IMR-90 (cell line): ENCODE measurements around the gene PRKAG1. TPM values are rescaled to one million over a fixed set of nuclear protein-coding genes. Genes with fewer than 3 reads are reported as not detected.
A peak's percentile ranks its signal among the peaks of the same experiment; 100 is the strongest.

Experiments
- ATAC-seq: fragments of 200-7000 bp; cut with Tn5 transposase; 2 replicates; pipeline ENCODE4 v1.9.1; 2020; ENCODE audit warnings: low read depth, mild to moderate bottlenecking, moderate library complexity
- BruUV-seq: library from RNA; stranded (reverse); fragments of 400-500 nt; replicated peaks from 2 replicates; lab custom pipeline; 2021; lab: Mats Ljungman, UMichigan
- CTCF ChIA-PET: fragments of 300-600 bp; formaldehyde crosslinking; extraction: SDS; loops from one replicate; lab custom pipeline; 2021; ENCODE audit warnings: antibody characterized with exemption; lab: Yijun Ruan, JAX
- POLR2A ChIA-PET: fragments of 300-600 bp; sonication (Branson Sonifier 250); formaldehyde crosslinking; loops from one replicate; lab custom pipeline; 2022; ENCODE audit warnings: antibody characterized with exemption; ENCODE audit not compliant: unreplicated experiment; lab: Charles Lee
- DNase-seq: peaks from one replicate; pipeline ENCODE4 v3.0.0; 2013
- H2AFZ ChIP-seq: replicated peaks from 2 replicates; pipeline ENCODE3; 2013; ENCODE audit warnings: low read length, mild to moderate bottlenecking; ENCODE audit not compliant: poor library complexity
- H2AK5ac ChIP-seq: 2 replicates; pipeline ENCODE4 v1.6.1; 2013; ENCODE audit warnings: low read depth, low read length, inconsistent platforms
- H2AK9ac ChIP-seq: replicated peaks from 2 replicates; pipeline ENCODE3; 2013; ENCODE audit warnings: mild to moderate bottlenecking, low read depth, low read length, moderate library complexity; ENCODE audit not compliant: poor library complexity
- H2BK120ac ChIP-seq: 2 replicates; pipeline ENCODE4 v1.6.1; 2013; ENCODE audit warnings: low read depth, low read length, inconsistent platforms
- H2BK15ac ChIP-seq: 3 replicates; pipeline ENCODE4 v1.6.1; 2013; ENCODE audit warnings: low read depth, low read length, inconsistent platforms
- H2BK20ac ChIP-seq: 2 replicates; pipeline ENCODE4 v1.6.1; 2013; ENCODE audit warnings: low read depth, mild to moderate bottlenecking, inconsistent platforms, low read length, moderate library complexity
- H2BK5ac ChIP-seq: 2 replicates; pipeline ENCODE4 v1.6.1; 2013; ENCODE audit warnings: mild to moderate bottlenecking, low read depth, low read length, inconsistent platforms; ENCODE audit not compliant: poor library complexity, severe bottlenecking
- H3K14ac ChIP-seq: replicated peaks from 2 replicates; pipeline ENCODE4 v1.6.1; 2013; ENCODE audit warnings: low read depth, low read length, inconsistent platforms
- H3K18ac ChIP-seq: 2 replicates; pipeline ENCODE4 v1.6.1; 2013; ENCODE audit warnings: low read depth, low read length, control low read depth
- H3K23ac ChIP-seq: 2 replicates; pipeline ENCODE4 v1.6.1; 2013; ENCODE audit warnings: low read depth, low read length, inconsistent platforms
- H3K27ac ChIP-seq: 2 replicates; pipeline ENCODE4 v1.5.1; 2013; ENCODE audit warnings: mild to moderate bottlenecking, control low read depth, low read length; ENCODE audit not compliant: insufficient read depth
- H3K27me3 ChIP-seq: 2 replicates; pipeline ENCODE4 v1.6.1; 2013; ENCODE audit warnings: low read length; ENCODE audit not compliant: control insufficient read depth, insufficient read depth
- H3K36me3 ChIP-seq: 2 replicates; pipeline ENCODE4 v1.6.1; 2013; ENCODE audit warnings: low read length, mixed read lengths; ENCODE audit not compliant: control insufficient read depth, insufficient read depth
- H3K4ac ChIP-seq: 2 replicates; pipeline ENCODE4 v1.6.1; 2013; ENCODE audit warnings: low read depth, low read length, inconsistent platforms
- H3K4me1 ChIP-seq: 2 replicates; pipeline ENCODE4 v1.6.1; 2013; ENCODE audit warnings: low read length, mixed read lengths; ENCODE audit not compliant: control insufficient read depth, insufficient read depth
- H3K4me2 ChIP-seq: 2 replicates; pipeline ENCODE4 v1.6.1; 2013; ENCODE audit warnings: low read depth, mild to moderate bottlenecking, control low read depth, low read length, moderate library complexity
- H3K4me3 ChIP-seq: 2 replicates; pipeline ENCODE4 v1.5.1; 2013; ENCODE audit warnings: low read depth, mild to moderate bottlenecking, control low read depth, low read length, moderate library complexity; ENCODE audit not compliant: insufficient read depth
- H3K56ac ChIP-seq: 2 replicates; pipeline ENCODE4 v1.6.1; 2013; ENCODE audit warnings: low read length, inconsistent platforms; ENCODE audit not compliant: insufficient read depth; ENCODE audit errors: extremely low read depth
- H3K79me1 ChIP-seq, 2 experiments: 2 replicates each; pipeline ENCODE4 v1.6.1; 2013; ENCODE audit warnings: low read length in 2 of 2, inconsistent platforms in 1 of 2, low read depth in 1 of 2
- H3K9ac ChIP-seq: 2 replicates; pipeline ENCODE4 v1.6.1; 2013; ENCODE audit warnings: low read depth, low read length, control low read depth
- H3K9me1 ChIP-seq: 2 replicates; pipeline ENCODE4 v1.6.1; 2013; ENCODE audit warnings: low read length, inconsistent platforms; ENCODE audit not compliant: insufficient read depth
- H3K9me3 ChIP-seq: 2 replicates; pipeline ENCODE4 v1.6.1; 2013; ENCODE audit warnings: low read length; ENCODE audit not compliant: control insufficient read depth, insufficient read depth
- H4K20me1 ChIP-seq: 2 replicates; pipeline ENCODE4 v1.6.1; 2013; ENCODE audit warnings: low read length, inconsistent platforms; ENCODE audit not compliant: insufficient read depth
- H4K5ac ChIP-seq: 2 replicates; pipeline ENCODE4 v1.6.1; 2013; ENCODE audit warnings: mild to moderate bottlenecking, low read depth, low read length, control low read depth
- H4K8ac ChIP-seq, 2 experiments: 2 replicates each; pipeline ENCODE4 v1.6.1; 2013; ENCODE audit warnings: low read depth in 2 of 2, low read length in 2 of 2, control low read depth in 1 of 2, inconsistent platforms in 1 of 2
- H4K91ac ChIP-seq: 2 replicates; pipeline ENCODE4 v1.6.1; 2013; ENCODE audit warnings: low read depth, low read length, inconsistent platforms; ENCODE audit not compliant: insufficient read depth
- BHLHE40 ChIP-seq: fragments of 150-350 bp; IDR thresholded peaks from 2 replicates; pipeline ENCODE4 v1.6.1; 2016; ENCODE audit warnings: mild to moderate bottlenecking, low read depth, low read length
- CEBPB ChIP-seq: IDR thresholded peaks from 2 replicates; pipeline ENCODE4 v1.6.1; 2012; ENCODE audit warnings: low read depth, low read length, improper control_type of control experiment
- CHD1 ChIP-seq: IDR thresholded peaks from 2 replicates; pipeline ENCODE4 v1.6.1; 2012; ENCODE audit warnings: low read depth, low read length, improper control_type of control experiment
- FOS ChIP-seq: fragments of 150-350 bp; IDR thresholded peaks from 2 replicates; pipeline ENCODE4 v1.6.1; 2016; ENCODE audit warnings: low read depth, low read length
- MAFK ChIP-seq: IDR thresholded peaks from 2 replicates; pipeline ENCODE4 v1.6.1; 2012; ENCODE audit warnings: low read depth, low read length, improper control_type of control experiment
- MAZ ChIP-seq: IDR thresholded peaks from 2 replicates; pipeline ENCODE4 v1.6.1; 2012; ENCODE audit warnings: low read depth, mild to moderate bottlenecking, low read length, improper control_type of control experiment, moderate library complexity, borderline replicate concordance
- MXI1 ChIP-seq: IDR thresholded peaks from 2 replicates; pipeline ENCODE4 v1.6.1; 2012; ENCODE audit warnings: low read depth, mild to moderate bottlenecking, low read length, moderate library complexity, borderline replicate concordance
- NFE2L2 ChIP-seq: fragments of 150-350 bp; IDR thresholded peaks from 2 replicates; pipeline ENCODE4 v1.6.1; 2016; ENCODE audit warnings: low read depth, mild to moderate bottlenecking, low read length
- POLR2A ChIP-seq: IDR thresholded peaks from 2 replicates; pipeline ENCODE4 v1.6.1; 2012; ENCODE audit warnings: mild to moderate bottlenecking, low read depth, low read length
- RAD21 ChIP-seq: IDR thresholded peaks from 2 replicates; pipeline ENCODE4 v1.6.1; 2012; ENCODE audit warnings: low read length, improper control_type of control experiment
- RCOR1 ChIP-seq: IDR thresholded peaks from 2 replicates; pipeline ENCODE4 v1.6.1; 2012; ENCODE audit warnings: mild to moderate bottlenecking, low read length, improper control_type of control experiment; ENCODE audit not compliant: insufficient replicate concordance
- RFX5 ChIP-seq: IDR thresholded peaks from 2 replicates; pipeline ENCODE4 v1.8.0; 2012; ENCODE audit warnings: low read depth, mild to moderate bottlenecking, low read length, moderate library complexity
- SMC3 ChIP-seq: fragments of 150-350 bp; IDR thresholded peaks from 2 replicates; pipeline ENCODE4 v1.6.1; 2016; ENCODE audit warnings: low read depth, mild to moderate bottlenecking, antibody characterized with exemption, low read length, moderate library complexity
- WGBS, 2 experiments: methylation state at CpG; one replicate each; pipeline versions ENCODE4 v1.1.5 to v1.1.7; 2013; ENCODE audit warnings: missing lambda C conversion rate in 2 of 2; ENCODE audit not compliant: insufficient read length in 1 of 2; ENCODE audit errors: extremely low coverage in 2 of 2; 5-methylcytosine and 5-hydroxymethylcytosine counted together
- dilution Hi-C: fragments of 300-500 bp; cut with HindIII; formaldehyde crosslinking; loops from one replicate; pipeline ENCODE4 v1.14.3; 2018; ENCODE audit warnings: low sequenced_read_pairs; ENCODE audit not compliant: unreplicated experiment
- in situ Hi-C: fragments of 300-500 bp; cut with MboI; formaldehyde crosslinking; loops from 3 replicates; pipeline ENCODE4 v1.14.3; 2019; ENCODE audit warnings: low sequenced_read_pairs, inconsistent platforms, mixed read lengths
- intact Hi-C: fragments of 100-400 bp; cut with micrococcal nuclease; formaldehyde crosslinking; loops from 2 replicates; pipeline ENCODE4 v1.10.0; 2022
- polyA plus RNA-seq, 3 experiments: library from polyadenylated mRNA; depleted of rRNA; stranded (reverse); fragments of >200 nt; gene quantifications; 2 replicates each; pipeline ENCODE4 v1.2.3, GENCODE V29; 2012; ENCODE audit warnings: low replicate concordance in 1 of 3
- total RNA-seq: library from RNA; depleted of rRNA; stranded (reverse); fragments of >200 nt; gene quantifications from 2 replicates; pipeline ENCODE4 v1.2.3, GENCODE V29; 2012
- TF ChIP-seq, protein P1 (sequence below): fragments of 150-350 bp; IDR thresholded peaks from 2 replicates; pipeline ENCODE4 v1.6.1; 2017; ENCODE audit warnings: mild to moderate bottlenecking, antibody characterized with exemption, low read length, low read depth
- TF ChIP-seq, protein P2 (sequence below): fragments of 150-350 bp; IDR thresholded peaks from 2 replicates; pipeline ENCODE4 v1.6.1; 2016; ENCODE audit warnings: low read depth, mild to moderate bottlenecking, low read length, moderate library complexity, borderline replicate concordance
- TF ChIP-seq, protein P3 (sequence below): conservative IDR thresholded peaks from 2 replicates; pipeline ENCODE4 v1.5.1; 2012; ENCODE audit warnings: mild to moderate bottlenecking, low read depth, low read length, improper control_type of control experiment

The PRKAG1 gene
- total and polyA plus RNA-seq, 2 of the 4 experiments (the other 2 are of a cell fraction) = 81.1 to 106 TPM

DNA sequence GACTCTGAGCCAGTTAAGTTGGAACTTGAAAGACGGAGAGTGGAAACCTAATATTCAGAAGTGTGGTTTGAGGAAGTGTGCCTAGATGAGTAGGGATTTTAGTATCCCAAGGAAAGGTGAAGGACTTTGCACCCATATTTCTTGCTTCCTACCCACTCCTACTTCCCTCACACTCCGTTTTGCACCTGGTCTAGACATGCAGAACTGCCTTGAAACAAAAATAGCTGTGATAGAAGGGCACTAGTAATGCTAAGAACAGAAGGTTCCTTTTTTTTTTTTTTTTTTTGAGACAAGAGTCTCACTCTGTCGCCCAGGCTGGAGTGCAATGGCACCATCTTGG is 60.6 kb downstream of the PRKAG1 start:
- Histone ChIP-seq H2BK5ac (no peak overlapping the region), H3K18ac (no peak overlapping the region), H3K27me3 (peaks cover 5% of the 10 kb centered on the region; the same call in 1 of the 2 replicates), H4K8ac (peak overlapping the region; percentile 86 to 94), H2BK15ac (0 out of 3 replicates have a peak overlapping the region, but pooled peaks have one; percentile 1), H4K20me1 (peaks cover 34% of the 10 kb centered on the region), H2BK20ac (no peak overlapping the region), H3K9me3 (no peaks in the 10 kb centered on the region), H4K91ac (0 out of 2 replicates have a peak overlapping the region, but pooled peaks have one; percentile 18), H3K4me2 (peak overlapping the region; percentile 94), H2AK5ac (no peak overlapping the region; the same call in 1 of the 2 replicates), H2AK9ac (peak overlapping the region; percentile 35), H3K4me3 (peak overlapping the region; percentile 88), H3K36me3 (no peaks in the 10 kb centered on the region), H3K4me1 (peaks cover 3% of the 10 kb centered on the region; the same call in 1 of the 2 replicates), H2BK120ac (no peak overlapping the region), H3K56ac (no peak overlapping the region), H3K4ac (peak overlapping the region; percentile 26; the same call in 1 of the 2 replicates), H3K9ac (peak overlapping the region; percentile 69; the same call in 1 of the 2 replicates), H4K5ac (peak overlapping the region; percentile 85; the same call in 1 of the 2 replicates), H3K23ac (peak overlapping the region; percentile 39; the same call in 1 of the 2 replicates), H3K9me1 (peaks cover 11% of the 10 kb centered on the region), H2AFZ (peak overlapping the region; percentile 91), H3K14ac (no peak overlapping the region), H3K79me1 (peaks cover 10 to 40% of the 10 kb centered on the region in 2 experiments), H3K27ac (no peak overlapping the region)
- DNase-seq (no peak), ATAC-seq (no peak)
- dilution Hi-C loops = no loop called here
- ChIA-PET POLR2A (no interaction called here), CTCF (no interaction called here)
- in situ Hi-C loops = no loop called here
- 0% methylated on average over 1 of the region's 3 CpGs; no CpG with 5 or more reads in 1 of the 2 experiments for WGBS, 2 experiments
- BruUV-seq = no TSS peak
- TF ChIP-seq BHLHE40 = no peak
- TF ChIP-seq RCOR1 = no peak
- no peak for TF ChIP-seq POLR2A
- TF ChIP-seq MAFK = no peak
- no peak for TF ChIP-seq CEBPB
- TF ChIP-seq, protein P1, sequence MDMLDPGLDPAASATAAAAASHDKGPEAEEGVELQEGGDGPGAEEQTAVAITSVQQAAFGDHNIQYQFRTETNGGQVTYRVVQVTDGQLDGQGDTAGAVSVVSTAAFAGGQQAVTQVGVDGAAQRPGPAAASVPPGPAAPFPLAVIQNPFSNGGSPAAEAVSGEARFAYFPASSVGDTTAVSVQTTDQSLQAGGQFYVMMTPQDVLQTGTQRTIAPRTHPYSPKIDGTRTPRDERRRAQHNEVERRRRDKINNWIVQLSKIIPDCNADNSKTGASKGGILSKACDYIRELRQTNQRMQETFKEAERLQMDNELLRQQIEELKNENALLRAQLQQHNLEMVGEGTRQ = no peak
- no peak for TF ChIP-seq RFX5
- no peak for TF ChIP-seq NFE2L2
- no peak for TF ChIP-seq SMC3
- no peak for TF ChIP-seq RAD21
- TF ChIP-seq MXI1 = no peak
- no peak for TF ChIP-seq MAZ
- TF ChIP-seq FOS = no peak
- TF ChIP-seq, protein P2, sequence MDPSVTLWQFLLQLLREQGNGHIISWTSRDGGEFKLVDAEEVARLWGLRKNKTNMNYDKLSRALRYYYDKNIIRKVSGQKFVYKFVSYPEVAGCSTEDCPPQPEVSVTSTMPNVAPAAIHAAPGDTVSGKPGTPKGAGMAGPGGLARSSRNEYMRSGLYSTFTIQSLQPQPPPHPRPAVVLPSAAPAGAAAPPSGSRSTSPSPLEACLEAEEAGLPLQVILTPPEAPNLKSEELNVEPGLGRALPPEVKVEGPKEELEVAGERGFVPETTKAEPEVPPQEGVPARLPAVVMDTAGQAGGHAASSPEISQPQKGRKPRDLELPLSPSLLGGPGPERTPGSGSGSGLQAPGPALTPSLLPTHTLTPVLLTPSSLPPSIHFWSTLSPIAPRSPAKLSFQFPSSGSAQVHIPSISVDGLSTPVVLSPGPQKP = no peak
- TF ChIP-seq CHD1 = no peak
- TF ChIP-seq, protein P3, sequence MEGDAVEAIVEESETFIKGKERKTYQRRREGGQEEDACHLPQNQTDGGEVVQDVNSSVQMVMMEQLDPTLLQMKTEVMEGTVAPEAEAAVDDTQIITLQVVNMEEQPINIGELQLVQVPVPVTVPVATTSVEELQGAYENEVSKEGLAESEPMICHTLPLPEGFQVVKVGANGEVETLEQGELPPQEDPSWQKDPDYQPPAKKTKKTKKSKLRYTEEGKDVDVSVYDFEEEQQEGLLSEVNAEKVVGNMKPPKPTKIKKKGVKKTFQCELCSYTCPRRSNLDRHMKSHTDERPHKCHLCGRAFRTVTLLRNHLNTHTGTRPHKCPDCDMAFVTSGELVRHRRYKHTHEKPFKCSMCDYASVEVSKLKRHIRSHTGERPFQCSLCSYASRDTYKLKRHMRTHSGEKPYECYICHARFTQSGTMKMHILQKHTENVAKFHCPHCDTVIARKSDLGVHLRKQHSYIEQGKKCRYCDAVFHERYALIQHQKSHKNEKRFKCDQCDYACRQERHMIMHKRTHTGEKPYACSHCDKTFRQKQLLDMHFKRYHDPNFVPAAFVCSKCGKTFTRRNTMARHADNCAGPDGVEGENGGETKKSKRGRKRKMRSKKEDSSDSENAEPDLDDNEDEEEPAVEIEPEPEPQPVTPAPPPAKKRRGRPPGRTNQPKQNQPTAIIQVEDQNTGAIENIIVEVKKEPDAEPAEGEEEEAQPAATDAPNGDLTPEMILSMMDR = no peak
- intact Hi-C loops = no loop called here
